ENCODE results near the gene ABCA5. TPM values are rescaled to one million over a fixed set of nuclear protein-coding genes. Genes with fewer than 3 reads are reported as not detected.

ABCA5 gene
- total and polyA plus RNA-seq, 10 of the 15 experiments (the other 5 are each of a cell fraction or from before 2014, with no cell fraction given) = 11.8 to 31.1 (median 18.1) TPM

DNA sequence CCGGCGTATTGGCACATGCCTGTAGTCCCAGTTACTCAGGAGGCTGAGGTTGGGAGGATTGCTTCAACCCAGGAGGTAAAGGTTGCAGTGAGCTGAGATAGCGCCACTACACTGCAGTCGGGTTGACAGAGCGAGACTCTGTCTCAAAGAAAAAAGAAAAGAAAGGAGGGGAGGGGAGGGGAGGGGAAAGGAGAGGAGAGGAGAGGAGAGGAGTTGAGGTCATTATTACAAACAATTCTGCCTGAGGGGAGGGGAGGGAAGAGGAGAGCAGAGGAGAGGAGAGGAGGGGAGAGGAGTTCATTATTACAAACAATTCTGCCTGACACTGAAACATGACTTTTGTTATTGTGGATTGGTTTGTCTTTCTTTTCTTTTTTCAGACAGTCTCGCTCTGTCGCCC, 19.8 kb upstream of the ABCA5 start:
- no peak overlapping the region for H3K4me3 ChIP-seq
- TF ChIP-seq ZSCAN29 (IDR thresholded peaks at IDR 0.05) = no peak
- TF ChIP-seq BMI1 (IDR thresholded peaks at IDR 0.05; ENCODE audit: borderline replicate concordance) = no peak
- TF ChIP-seq BCL11A (IDR thresholded peaks at IDR 0.05; ENCODE audit: low read depth, low read length) = no peak
- TF ChIP-seq PRDM15 (CRISPR knock-in tag; IDR thresholded peaks at IDR 0.05) = no peak
- in situ Hi-C loops (cut with MboI) = no loop called here
- no peaks in the 10 kb centered on the region for H3K9me3 ChIP-seq (replicated peaks; ENCODE audit: control insufficient read depth, insufficient read depth, low read length)
- no peak for ATAC-seq
- RAD21 ChIA-PET (ENCODE audit: unreplicated experiment) = no interaction called here
- no peaks in the 10 kb centered on the region for H4K20me1 ChIP-seq (ENCODE audit: control insufficient read depth, insufficient read depth)
- H3K27ac ChIP-seq (ENCODE audit: control insufficient read depth, insufficient read depth) = no peak overlapping the region
- no peaks in the 10 kb centered on the region for H3K79me2 ChIP-seq (ENCODE audit: control insufficient read depth, insufficient read depth, low read length)
- no peak overlapping the region for H3K4me2 ChIP-seq (ENCODE audit: control insufficient read depth, insufficient read depth)
- POLR2A ChIA-PET = no interaction called here
- DNase-seq (ENCODE audit: low read depth, low spot score) = no peak
- CTCF ChIA-PET = interaction anchor here (0.9 kb wide), 1 partner anchor 48 kb away, joined by 5 read pairs; no protein-coding TSS in a partner anchor
- SMC1A ChIA-PET (ENCODE audit: uncharacterized antibody, unreplicated experiment) = interaction anchor here (0.6 kb wide), 1 partner anchor 654 kb away, joined by 3 read pairs; no protein-coding TSS in a partner anchor
- FAIRE-seq = no peak
- H3K9ac ChIP-seq (ENCODE audit: control insufficient read depth, insufficient read depth, low read length) = no peak overlapping the region
- intact Hi-C loops (cut with micrococcal nuclease; ENCODE audit: unreplicated experiment) = no loop called here
- no peaks in the 10 kb centered on the region for H3K27me3 ChIP-seq (replicated peaks in 1 of 2; ENCODE audit: control insufficient read depth in 2 of 2, insufficient read depth in 2 of 2, low read length in 1 of 2)
- BruUV-seq (replicated peaks) = no TSS peak
- 80% methylated on average over 7 of the region's 7 CpGs for WGBS (ENCODE audit: insufficient coverage, insufficient replicate concordance, low lambda C conversion rate, missing lambda C conversion rate)
- H3K4me1 ChIP-seq (ENCODE audit: control insufficient read depth, insufficient read depth, low read length) = no peaks in the 10 kb centered on the region
- no peak overlapping the region for H2AFZ ChIP-seq (ENCODE audit: control insufficient read depth, low read depth, low read length)
- no peaks in the 10 kb centered on the region for H3K36me3 ChIP-seq (ENCODE audit: control insufficient read depth in 2 of 2, insufficient read depth in 2 of 2, low read length in 1 of 2)

DNA sequence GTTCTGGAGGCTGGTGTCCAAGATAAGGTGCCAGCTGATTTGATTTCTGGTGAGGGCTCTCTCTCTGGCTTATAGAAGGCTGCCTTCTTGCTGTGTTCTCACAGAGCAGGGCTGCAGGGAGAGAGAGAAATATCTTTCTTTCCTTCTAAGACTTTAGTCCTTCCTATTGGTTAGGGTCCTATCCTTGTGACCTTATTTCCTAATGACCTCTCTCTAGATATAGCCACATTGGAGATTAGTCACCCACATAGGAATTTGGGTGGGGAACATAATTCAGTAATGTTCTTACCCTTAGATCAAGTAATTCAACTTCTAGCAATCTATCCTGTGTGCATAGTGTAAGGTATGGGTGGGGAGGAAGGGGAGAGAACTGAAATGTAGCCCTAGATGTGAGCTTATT, 18.0 kb upstream of the ABCA5 start:
- Histone ChIP-seq H3K79me2 (ENCODE audit: control insufficient read depth, insufficient read depth, low read length) (no peaks in the 10 kb centered on the region), H3K36me3 (ENCODE audit: control insufficient read depth in 2 of 2, insufficient read depth in 2 of 2, low read length in 1 of 2) (no peaks in the 10 kb centered on the region), H3K27me3 (replicated peaks in 1 of 2; ENCODE audit: control insufficient read depth in 2 of 2, insufficient read depth in 2 of 2, low read length in 1 of 2) (no peaks in the 10 kb centered on the region), H3K9ac (ENCODE audit: control insufficient read depth, insufficient read depth, low read length) (no peak overlapping the region), H3K4me3 (no peak overlapping the region), H3K9me3 (replicated peaks; ENCODE audit: control insufficient read depth, insufficient read depth, low read length) (no peaks in the 10 kb centered on the region), H2AFZ (ENCODE audit: control insufficient read depth, low read depth, low read length) (no peak overlapping the region), H3K4me2 (ENCODE audit: control insufficient read depth, insufficient read depth) (no peak overlapping the region), H3K27ac (ENCODE audit: control insufficient read depth, insufficient read depth) (no peak overlapping the region), H4K20me1 (ENCODE audit: control insufficient read depth, insufficient read depth) (no peaks in the 10 kb centered on the region), H3K4me1 (ENCODE audit: control insufficient read depth, insufficient read depth, low read length) (no peaks in the 10 kb centered on the region)
- intact Hi-C loops (cut with micrococcal nuclease; ENCODE audit: unreplicated experiment) (no loop called here), in situ Hi-C loops (cut with MboI) (no loop called here)
- ChIA-PET POLR2A (interaction anchor here (0.6 kb wide), 1 partner anchor 12 kb away, joined by 3 read pairs; no protein-coding TSS in a partner anchor), RAD21 (ENCODE audit: unreplicated experiment) (no interaction called here), SMC1A (ENCODE audit: uncharacterized antibody, unreplicated experiment) (no interaction called here), CTCF (no interaction called here)
- BruUV-seq (replicated peaks) = no TSS peak
- FAIRE-seq (no peak), DNase-seq (ENCODE audit: low read depth, low spot score) (no peak), ATAC-seq (no peak)
- TF ChIP-seq SMAD5 (IDR thresholded peaks at IDR 0.05; ENCODE audit: low read depth) = no peak
- no peak for TF ChIP-seq ZNF622 (IDR thresholded peaks at IDR 0.05)
- TF ChIP-seq JUNB (IDR thresholded peaks at IDR 0.05) = no peak
- TF ChIP-seq SKIL (IDR thresholded peaks at IDR 0.05; ENCODE audit: low read depth, poor library complexity, severe bottlenecking) = no peak
- TF ChIP-seq, protein P1, sequence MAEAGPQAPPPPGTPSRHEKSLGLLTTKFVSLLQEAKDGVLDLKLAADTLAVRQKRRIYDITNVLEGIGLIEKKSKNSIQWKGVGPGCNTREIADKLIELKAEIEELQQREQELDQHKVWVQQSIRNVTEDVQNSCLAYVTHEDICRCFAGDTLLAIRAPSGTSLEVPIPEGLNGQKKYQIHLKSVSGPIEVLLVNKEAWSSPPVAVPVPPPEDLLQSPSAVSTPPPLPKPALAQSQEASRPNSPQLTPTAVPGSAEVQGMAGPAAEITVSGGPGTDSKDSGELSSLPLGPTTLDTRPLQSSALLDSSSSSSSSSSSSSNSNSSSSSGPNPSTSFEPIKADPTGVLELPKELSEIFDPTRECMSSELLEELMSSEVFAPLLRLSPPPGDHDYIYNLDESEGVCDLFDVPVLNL (IDR thresholded peaks at IDR 0.05; ENCODE audit: low read depth, low read length) = no peak

All from GM12878 (cell line).